A673 (cell line): ENCODE measurements around the gene FBXO45. TPM values are rescaled to one million over a fixed set of nuclear protein-coding genes. Genes with fewer than 3 reads are reported as not detected.

Experiments
- BruUV-seq: library from RNA; stranded (reverse); fragments of 400-500 nt; replicated peaks from 2 replicates; lab custom pipeline; 2021; lab: Mats Ljungman, UMichigan
- CTCF ChIA-PET: fragments of 300-600 bp; sonication (Branson Sonifier 250); formaldehyde crosslinking; loops from one replicate; lab custom pipeline; 2022; ENCODE audit warnings: antibody characterized with exemption; lab: Charles Lee
- POLR2A ChIA-PET: fragments of 300-600 bp; sonication (Branson Sonifier 250); formaldehyde crosslinking; loops from one replicate; lab custom pipeline; 2022; ENCODE audit warnings: antibody characterized with exemption; ENCODE audit not compliant: low non-redundant PET; lab: Charles Lee
- DNase-seq: peaks from one replicate; pipeline ENCODE4 v3.0.0-alpha.2; 2015; ENCODE audit warnings: low spot score
- H3K27ac ChIP-seq: fragments of 200-600 bp; sonication (generic); 2 replicates; pipeline ENCODE4 v1.5.1; 2016; ENCODE audit warnings: mixed run types, low read depth, mild to moderate bottlenecking, mixed read lengths, antibody characterized with exemption, low read length; ENCODE audit not compliant: poor library complexity, severe bottlenecking
- H3K27me3 ChIP-seq: fragments of 200-600 bp; sonication (generic); replicated peaks from 2 replicates; pipeline ENCODE4 v1.6.1; 2017; ENCODE audit warnings: mixed run types, low read depth, mild to moderate bottlenecking, mixed read lengths, antibody characterized with exemption, low read length; ENCODE audit not compliant: insufficient read depth, poor library complexity
- H3K36me3 ChIP-seq: fragments of 200-600 bp; sonication (generic); 2 replicates; pipeline ENCODE4 v1.6.1; 2016; ENCODE audit warnings: mixed run types, mild to moderate bottlenecking, mixed read lengths, antibody characterized with exemption, low read length; ENCODE audit not compliant: insufficient read depth, poor library complexity, severe bottlenecking
- H3K4me1 ChIP-seq: fragments of 200-600 bp; sonication (generic); 2 replicates; pipeline ENCODE4 v1.6.1; 2017; ENCODE audit warnings: mixed run types, mild to moderate bottlenecking, mixed read lengths, antibody characterized with exemption, low read length; ENCODE audit not compliant: insufficient read depth, poor library complexity, severe bottlenecking
- H3K4me3 ChIP-seq: fragments of 200-600 bp; sonication (generic); 2 replicates; pipeline ENCODE4 v1.5.1; 2016; ENCODE audit warnings: low read depth, mixed run types, mild to moderate bottlenecking, mixed read lengths, low read length; ENCODE audit not compliant: poor library complexity, severe bottlenecking
- H3K9me3 ChIP-seq: fragments of 200-600 bp; sonication (generic); 2 replicates; pipeline ENCODE4 v1.6.1; 2016; ENCODE audit warnings: mixed run types, low read depth, mild to moderate bottlenecking, mixed read lengths, antibody characterized with exemption, low read length; ENCODE audit not compliant: poor library complexity, severe bottlenecking
- EZH2 ChIP-seq: fragments of 200-600 bp; sonication (generic); IDR thresholded peaks from 2 replicates; pipeline ENCODE4 v1.6.1; 2017; ENCODE audit warnings: borderline replicate concordance, low read depth, mild to moderate bottlenecking, mixed read lengths, antibody characterized with exemption, low read length; ENCODE audit not compliant: poor library complexity, severe bottlenecking
- intact Hi-C: fragments of 100-400 bp; cut with micrococcal nuclease; formaldehyde crosslinking; loops from one replicate; pipeline ENCODE4 v1.10.0; 2022; ENCODE audit not compliant: unreplicated experiment
- total RNA-seq: library from RNA; stranded (reverse); gene quantifications from 2 replicates; pipeline ENCODE4 v1.2.3, GENCODE V29; 2021
- TF ChIP-seq, protein P1 (sequence below): fragments of 300-800, 200-600 bp; sonication (generic); conservative IDR thresholded peaks from 2 replicates; pipeline ENCODE4 v1.5.1; 2017; ENCODE audit warnings: low read depth, mild to moderate bottlenecking, antibody characterized with exemption, low read length, moderate library complexity, mixed read lengths

Gene FBXO45
- total RNA-seq, 1 experiment from 2014 or later: 23.0 TPM

DNA sequence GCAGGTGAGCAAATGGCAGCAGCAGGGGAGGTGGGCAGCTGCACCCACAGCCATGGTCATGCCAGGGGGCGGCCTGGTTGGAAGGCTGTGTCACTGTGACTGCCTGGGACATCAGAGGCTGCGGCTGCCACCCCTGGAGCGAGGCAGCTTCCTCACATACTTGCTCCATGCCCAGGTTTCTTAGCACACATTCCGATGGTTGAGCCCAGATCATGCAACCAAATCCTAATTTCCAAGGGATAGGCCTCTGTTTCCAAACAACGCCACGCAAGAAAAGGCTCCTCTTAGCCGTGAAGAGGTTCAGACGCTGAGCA lies 59.4 kb downstream of the FBXO45 start:
- Histone ChIP-seq H3K4me1 (peaks cover 3% of the 10 kb centered on the region), H3K4me3 (no peak overlapping the region), H3K36me3 (no peaks in the 10 kb centered on the region), H3K9me3 (no peaks in the 10 kb centered on the region), H3K27ac (no peak overlapping the region), H3K27me3 (no peaks in the 10 kb centered on the region)
- ChIA-PET POLR2A (no interaction called here), CTCF (no interaction called here)
- TF ChIP-seq, protein P1, sequence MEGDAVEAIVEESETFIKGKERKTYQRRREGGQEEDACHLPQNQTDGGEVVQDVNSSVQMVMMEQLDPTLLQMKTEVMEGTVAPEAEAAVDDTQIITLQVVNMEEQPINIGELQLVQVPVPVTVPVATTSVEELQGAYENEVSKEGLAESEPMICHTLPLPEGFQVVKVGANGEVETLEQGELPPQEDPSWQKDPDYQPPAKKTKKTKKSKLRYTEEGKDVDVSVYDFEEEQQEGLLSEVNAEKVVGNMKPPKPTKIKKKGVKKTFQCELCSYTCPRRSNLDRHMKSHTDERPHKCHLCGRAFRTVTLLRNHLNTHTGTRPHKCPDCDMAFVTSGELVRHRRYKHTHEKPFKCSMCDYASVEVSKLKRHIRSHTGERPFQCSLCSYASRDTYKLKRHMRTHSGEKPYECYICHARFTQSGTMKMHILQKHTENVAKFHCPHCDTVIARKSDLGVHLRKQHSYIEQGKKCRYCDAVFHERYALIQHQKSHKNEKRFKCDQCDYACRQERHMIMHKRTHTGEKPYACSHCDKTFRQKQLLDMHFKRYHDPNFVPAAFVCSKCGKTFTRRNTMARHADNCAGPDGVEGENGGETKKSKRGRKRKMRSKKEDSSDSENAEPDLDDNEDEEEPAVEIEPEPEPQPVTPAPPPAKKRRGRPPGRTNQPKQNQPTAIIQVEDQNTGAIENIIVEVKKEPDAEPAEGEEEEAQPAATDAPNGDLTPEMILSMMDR: no peak
- no peak for TF ChIP-seq EZH2
- no TSS peak for BruUV-seq
- intact Hi-C loops: no loop called here
- DNase-seq: no peak

DNA sequence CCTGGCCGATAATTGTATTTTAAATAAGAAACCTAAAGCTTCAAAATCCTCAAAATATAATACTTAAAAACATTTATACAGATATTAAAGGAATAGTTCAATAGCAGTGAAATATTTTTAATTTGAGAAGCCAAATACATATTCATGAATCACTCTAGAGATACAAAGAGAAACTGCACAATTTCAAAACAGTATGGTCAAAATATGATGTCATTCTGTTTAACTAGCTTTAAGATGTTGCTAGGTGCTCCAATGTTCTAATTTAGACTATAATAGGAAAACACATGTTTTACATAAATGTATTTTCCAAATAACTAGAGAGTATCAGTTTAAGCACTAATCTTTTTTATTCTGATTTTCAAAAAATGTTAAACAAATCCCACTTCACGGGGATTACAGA lies 60.8 kb downstream of the FBXO45 start:
- DNase-seq: no peak
- ChIA-PET CTCF (interaction anchor here (0.9 kb wide), 1 partner anchor 13 kb away, joined by 3 read pairs; no protein-coding TSS in a partner anchor), POLR2A (no interaction called here)
- H3K4me1 ChIP-seq: peaks cover 8% of the 10 kb centered on the region
- no peak overlapping the region for H3K27ac ChIP-seq
- H3K27me3 ChIP-seq: no peaks in the 10 kb centered on the region
- BruUV-seq: no TSS peak
- intact Hi-C loops: no loop called here
- H3K9me3 ChIP-seq: no peaks in the 10 kb centered on the region
- H3K36me3 ChIP-seq: no peaks in the 10 kb centered on the region
- H3K4me3 ChIP-seq: no peak overlapping the region
- TF ChIP-seq EZH2: no peak
- TF ChIP-seq, protein P1: no peak

DNA sequence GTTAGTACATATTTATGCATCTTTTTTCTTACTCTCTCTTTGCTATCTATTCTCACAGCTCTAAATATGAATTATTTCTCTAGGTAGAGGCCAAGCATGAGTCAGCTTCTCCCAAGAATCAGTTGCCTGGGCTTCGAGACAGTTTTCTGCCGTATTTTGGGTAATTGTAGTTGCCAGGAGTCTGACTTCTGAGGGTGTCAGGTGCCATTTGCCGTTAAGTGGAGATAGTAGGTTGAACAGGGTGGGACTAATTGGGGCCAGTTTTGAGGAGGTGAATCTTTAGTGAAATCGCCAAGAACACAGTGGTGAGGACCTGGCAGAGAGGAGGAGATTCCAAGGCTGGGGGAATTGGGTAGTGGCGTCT lies 63.2 kb downstream of the FBXO45 start:
- ChIA-PET CTCF (interaction anchor here (0.5 kb wide), 1 partner anchor 625 kb away, joined by 3 read pairs; no protein-coding TSS in a partner anchor), POLR2A (no interaction called here)
- Histone ChIP-seq H3K27ac (peak overlapping the region; percentile 94), H3K4me1 (peaks cover 8% of the 10 kb centered on the region), H3K4me3 (peak overlapping the region; percentile 64), H3K36me3 (no peaks in the 10 kb centered on the region), H3K9me3 (no peaks in the 10 kb centered on the region), H3K27me3 (no peaks in the 10 kb centered on the region)
- intact Hi-C loops: no loop called here
- TF ChIP-seq, protein P1: no peak
- no peak for TF ChIP-seq EZH2
- no TSS peak for BruUV-seq
- no peak for DNase-seq
